ENCODE measurements around the gene UPB1.

DNA sequence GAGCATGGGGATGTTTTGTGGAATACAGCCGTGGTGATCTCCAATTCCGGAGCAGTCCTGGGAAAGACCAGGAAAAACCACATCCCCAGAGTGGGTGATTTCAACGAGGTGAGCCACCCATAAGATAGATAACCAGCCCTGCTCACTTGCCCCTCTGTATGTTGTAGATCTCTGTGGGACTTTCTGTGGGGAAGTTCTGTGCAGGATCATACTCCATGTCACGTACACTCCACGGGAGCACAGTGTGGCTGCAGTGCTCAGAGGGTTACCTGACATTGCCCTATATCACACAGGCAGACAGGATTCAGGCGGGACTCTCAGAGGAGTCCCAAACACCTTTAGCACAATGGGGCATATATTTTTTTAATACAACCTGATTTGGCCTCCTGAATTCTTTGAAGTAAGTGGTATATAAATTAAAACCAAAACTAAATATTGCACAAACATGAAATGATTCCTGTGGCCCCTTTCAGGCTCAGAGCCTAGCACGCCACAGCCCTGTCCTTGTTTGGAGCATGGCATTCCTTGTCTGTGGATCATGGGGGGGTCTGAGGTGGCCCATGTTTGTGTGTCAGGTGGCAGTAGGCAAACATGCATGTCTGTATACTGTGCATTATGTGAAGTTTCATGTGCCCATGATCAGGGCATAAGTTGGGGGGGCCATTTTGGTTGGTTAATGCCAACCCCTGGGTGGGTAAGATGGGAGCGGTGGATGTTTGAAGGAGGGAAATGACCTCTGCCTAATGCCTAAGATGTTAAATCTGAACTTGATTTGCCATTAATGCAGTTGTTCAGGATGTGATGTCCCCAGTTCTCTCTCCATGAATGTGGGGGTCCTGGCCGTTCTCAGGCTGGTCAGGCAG lies 18.5 kb downstream of the UPB1 start:
- TF ChIP-seq, protein P1, sequence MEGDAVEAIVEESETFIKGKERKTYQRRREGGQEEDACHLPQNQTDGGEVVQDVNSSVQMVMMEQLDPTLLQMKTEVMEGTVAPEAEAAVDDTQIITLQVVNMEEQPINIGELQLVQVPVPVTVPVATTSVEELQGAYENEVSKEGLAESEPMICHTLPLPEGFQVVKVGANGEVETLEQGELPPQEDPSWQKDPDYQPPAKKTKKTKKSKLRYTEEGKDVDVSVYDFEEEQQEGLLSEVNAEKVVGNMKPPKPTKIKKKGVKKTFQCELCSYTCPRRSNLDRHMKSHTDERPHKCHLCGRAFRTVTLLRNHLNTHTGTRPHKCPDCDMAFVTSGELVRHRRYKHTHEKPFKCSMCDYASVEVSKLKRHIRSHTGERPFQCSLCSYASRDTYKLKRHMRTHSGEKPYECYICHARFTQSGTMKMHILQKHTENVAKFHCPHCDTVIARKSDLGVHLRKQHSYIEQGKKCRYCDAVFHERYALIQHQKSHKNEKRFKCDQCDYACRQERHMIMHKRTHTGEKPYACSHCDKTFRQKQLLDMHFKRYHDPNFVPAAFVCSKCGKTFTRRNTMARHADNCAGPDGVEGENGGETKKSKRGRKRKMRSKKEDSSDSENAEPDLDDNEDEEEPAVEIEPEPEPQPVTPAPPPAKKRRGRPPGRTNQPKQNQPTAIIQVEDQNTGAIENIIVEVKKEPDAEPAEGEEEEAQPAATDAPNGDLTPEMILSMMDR (IDR thresholded peaks at IDR 0.05; ENCODE audit: low read depth, low read length, poor library complexity, severe bottlenecking): no peak
- no peak for TF ChIP-seq EZH2phosphoT487 (IDR thresholded peaks at IDR 0.05; ENCODE audit: borderline replicate concordance, low read length)

Measured in DOHH2 (cell line).